COLO829 (cell line): ENCODE data around the gene PTPRG.

Experiments
- DNase-seq: peaks from one replicate; pipeline ENCODE4 v3.0.0; 2012; ENCODE audit warnings: low spot score

The PTPRG gene

GRCh38 chr3:61964566-61964965 is 403.2 kb downstream of the PTPRG start:
- DNase-seq = no peak

GRCh38 chr3:61965770-61966131 is 404.4 kb downstream of the PTPRG start:
- DNase-seq = no peak

GRCh38 chr3:61966200-61966599 is 404.8 kb downstream of the PTPRG start:
- DNase-seq = no peak

- no peak for DNase-seq
Measured at GRCh38 chr3:61967019-61967418, 405.6 kb downstream of the PTPRG start.

- DNase-seq = no peak
Measured at GRCh38 chr3:61967937-61968336, 406.6 kb downstream of the PTPRG start.

GRCh38 chr3:61974662-61975061 is 413.3 kb downstream of the PTPRG start:
- no peak for DNase-seq

- DNase-seq = no peak
Measured at GRCh38 chr3:61975199-61975598, 413.8 kb downstream of the PTPRG start.

GRCh38 chr3:61975936-61976335 is 414.6 kb downstream of the PTPRG start:
- no peak for DNase-seq

GRCh38 chr3:61978460-61979419 is 417.4 kb downstream of the PTPRG start:
- DNase-seq = no peak

GRCh38 chr3:61979638-61980037 is 418.3 kb downstream of the PTPRG start:
- no peak for DNase-seq

- DNase-seq = no peak
Measured at GRCh38 chr3:61980041-61980440, 418.7 kb downstream of the PTPRG start.

- no peak for DNase-seq
Measured at GRCh38 chr3:61981060-61981459, 419.7 kb downstream of the PTPRG start.

- no peak for DNase-seq
Measured at GRCh38 chr3:61983479-61983878, 422.1 kb downstream of the PTPRG start.

GRCh38 chr3:61985020-61985419 is 423.6 kb downstream of the PTPRG start:
- no peak for DNase-seq

- no peak for DNase-seq
Measured at GRCh38 chr3:61986473-61986872, 425.1 kb downstream of the PTPRG start.

GRCh38 chr3:61989681-61990080 is 428.3 kb downstream of the PTPRG start:
- DNase-seq = no peak

GRCh38 chr3:61990327-61991027 is 429.1 kb downstream of the PTPRG start:
- DNase-seq = no peak

- DNase-seq = no peak
Measured at GRCh38 chr3:61991706-61992105, 430.3 kb downstream of the PTPRG start.

- no peak for DNase-seq
Measured at GRCh38 chr3:61996366-61996765, 435.0 kb downstream of the PTPRG start.

- no peak for DNase-seq
Measured at GRCh38 chr3:61997101-61997500, 435.7 kb downstream of the PTPRG start.

GRCh38 chr3:62003835-62004234 is 442.5 kb downstream of the PTPRG start:
- no peak for DNase-seq

- peak; percentile 58 for DNase-seq
Measured at GRCh38 chr3:62007036-62007435, 445.7 kb downstream of the PTPRG start.

- DNase-seq = no peak
Measured at GRCh38 chr3:62010989-62011388, 449.6 kb downstream of the PTPRG start.
